GM18867 (cell line): ENCODE results near the gene ZNF468.
"Not testable (repeated sequence)": the region's sequence is repeated elsewhere in the genome, so short reads cannot be mapped to it uniquely, and the experiment has no call there.

Experiments
- ATAC-seq: cut with Tn5 transposase; IDR thresholded peaks from one replicate; pipeline ENCODE4 v1.9.1; 2021; ENCODE audit warnings: mild to moderate bottlenecking, moderate library complexity; ENCODE audit not compliant: unreplicated experiment

ZNF468 gene

GRCh38 chr19:52829866-52830265 lies 27.6 kb downstream of the ZNF468 start:
- ATAC-seq: not testable (repeated sequence)

GRCh38 chr19:52825765-52826164 lies 31.7 kb downstream of the ZNF468 start:
- ATAC-seq: no peak

GRCh38 chr19:52823676-52824075 lies 33.7 kb downstream of the ZNF468 start:
- ATAC-seq: no peak

- ATAC-seq: peak; percentile 99
Measured at GRCh38 chr19:52821204-52821960, 36.0 kb downstream of the ZNF468 start, which contains the start of gene ZNF28. TSS of gene ZNF28 (minus strand) at chr19:52821633. CDS start at chr19:52817958, 3,675 bp downstream.

GRCh38 chr19:52820472-52821203 lies 36.8 kb downstream of the ZNF468 start:
- peak; percentile 35 for ATAC-seq

GRCh38 chr19:52809801-52810200 lies 47.6 kb downstream of the ZNF468 start:
- ATAC-seq: no peak

DNA sequence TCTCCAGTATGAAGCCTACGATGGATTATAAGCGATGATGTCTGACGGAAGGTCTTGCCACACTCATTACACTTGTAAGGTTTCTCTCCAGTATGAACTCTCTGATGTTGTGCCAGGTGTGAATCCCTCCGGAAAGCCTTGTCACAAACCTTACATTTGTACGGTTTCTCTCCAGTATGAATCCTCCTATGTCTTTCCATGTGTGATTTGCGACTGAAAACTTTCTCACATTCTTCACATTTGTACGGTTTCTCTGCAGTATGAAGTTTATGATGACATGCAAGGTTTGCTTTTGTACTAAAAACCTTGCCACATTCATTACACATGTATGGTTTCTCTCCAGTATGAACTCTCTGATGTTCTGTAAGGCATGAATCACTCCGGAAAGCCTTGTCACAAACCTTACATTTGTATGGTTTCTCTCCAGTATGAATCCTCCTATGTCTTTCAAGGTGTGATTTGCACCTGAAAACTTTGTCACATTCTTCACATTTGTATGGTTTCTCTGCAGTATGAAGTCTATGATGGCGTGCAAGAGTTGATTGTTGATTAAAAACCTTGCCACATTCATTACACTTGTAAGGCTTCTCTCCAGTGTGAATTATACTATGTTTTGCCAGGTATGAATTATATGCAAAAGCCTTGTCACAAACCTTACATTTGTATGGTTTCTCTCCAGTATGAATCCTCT lies 57.3 kb downstream of the ZNF468 start:
- not testable (repeated sequence) for ATAC-seq

- ATAC-seq: no peak
Measured at GRCh38 chr19:52789440-52789839, 68.0 kb downstream of the ZNF468 start.
